Activated naive CD8-positive, alpha-beta T cell treated with anti-CD3 and anti-CD28 coated beads, Interleukin-2, amount 50 U/mL, for 24 hours (primary cell): ENCODE data around the gene SCIN.
"Not testable (repeated sequence)": the region's sequence is repeated elsewhere in the genome, so short reads cannot be mapped to it uniquely, and the experiment has no call there.

Experiments
- ATAC-seq: fragments of 150-1000 bp; cut with Tn5 transposase; one replicate; pipeline ENCODE4 v1.10.0; 2021
- DNase-seq: peaks from one replicate; pipeline ENCODE4 v3.0.0; 2021
- H3K27ac Mint-ChIP-seq: one replicate; pipeline ENCODE4 v1.8.0; 2021; ENCODE audit warnings: mild to moderate bottlenecking, mixed read lengths
- H3K27me3 Mint-ChIP-seq: one replicate; pipeline ENCODE4 v1.8.0; 2021; ENCODE audit warnings: mixed read lengths
- H3K36me3 Mint-ChIP-seq: one replicate; pipeline ENCODE4 v1.8.0; 2021; ENCODE audit warnings: low read depth, mixed read lengths
- H3K4me1 Mint-ChIP-seq: one replicate; pipeline ENCODE4 v1.8.0; 2021; ENCODE audit warnings: mixed read lengths
- H3K4me3 Mint-ChIP-seq: one replicate; pipeline ENCODE4 v1.8.0; 2021; ENCODE audit warnings: mild to moderate bottlenecking, moderate library complexity, mixed read lengths
- H3K9me3 Mint-ChIP-seq: one replicate; pipeline ENCODE4 v1.8.0; 2021; ENCODE audit warnings: mixed read lengths

SCIN gene

DNA sequence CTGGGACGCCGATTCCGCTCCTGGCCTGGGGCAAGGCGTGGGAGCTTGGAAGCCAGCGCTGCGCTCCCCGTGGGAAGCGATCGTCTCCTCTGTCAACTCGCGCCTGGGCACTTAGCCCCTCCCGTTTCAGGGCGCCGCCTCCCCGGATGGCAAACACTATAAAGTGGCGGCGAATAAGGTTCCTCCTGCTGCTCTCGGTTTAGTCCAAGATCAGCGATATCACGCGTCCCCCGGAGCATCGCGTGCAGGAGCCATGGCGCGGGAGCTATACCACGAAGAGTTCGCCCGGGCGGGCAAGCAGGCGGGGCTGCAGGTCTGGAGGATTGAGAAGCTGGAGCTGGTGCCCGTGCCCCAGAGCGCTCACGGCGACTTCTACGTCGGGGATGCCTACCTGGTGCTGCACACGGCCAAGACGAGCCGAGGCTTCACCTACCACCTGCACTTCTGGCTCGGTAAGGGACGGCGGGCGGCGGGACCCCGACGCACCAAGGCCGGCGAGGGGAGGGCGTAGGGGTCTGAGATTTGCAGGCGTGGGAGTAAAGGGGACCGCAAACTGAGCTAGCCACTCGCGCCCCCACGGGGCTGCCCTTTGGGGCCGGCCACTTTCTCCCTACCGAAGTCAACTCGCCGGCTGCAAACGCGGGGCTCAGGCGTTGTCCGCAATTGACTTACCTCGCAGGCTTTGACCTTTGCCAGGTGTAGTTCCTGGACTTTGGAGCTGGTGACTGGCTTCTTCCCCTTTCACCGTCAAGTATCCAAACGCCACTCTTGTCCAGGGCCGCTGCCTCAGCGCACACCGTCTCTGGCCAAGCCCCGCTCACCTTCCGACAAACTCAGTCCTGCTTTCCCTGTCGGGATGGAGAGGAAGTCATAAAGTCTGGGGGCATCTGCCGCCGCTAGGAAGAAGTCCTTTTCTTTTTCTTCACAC lies at the start of gene SCIN:
TSS of gene SCIN (plus strand) at position 187 of the 928 bp plus-strand sequence. CDS start at position 254, 67 bp downstream.
- no peak within 1 kb of the TSS for H3K27ac Mint-ChIP-seq
- ATAC-seq (peak; percentile 49), DNase-seq (peak; percentile 17)
- H3K4me3 Mint-ChIP-seq, result peak within 1 kb of the TSS; percentile 66
- peaks cover 17% of the 10 kb centered on the region for H3K4me1 Mint-ChIP-seq
- no peaks in the 10 kb centered on the region for H3K36me3 Mint-ChIP-seq
- no peaks in the 10 kb centered on the region for H3K9me3 Mint-ChIP-seq
- H3K27me3 Mint-ChIP-seq, result peaks cover 49% of the 10 kb centered on the region

DNA sequence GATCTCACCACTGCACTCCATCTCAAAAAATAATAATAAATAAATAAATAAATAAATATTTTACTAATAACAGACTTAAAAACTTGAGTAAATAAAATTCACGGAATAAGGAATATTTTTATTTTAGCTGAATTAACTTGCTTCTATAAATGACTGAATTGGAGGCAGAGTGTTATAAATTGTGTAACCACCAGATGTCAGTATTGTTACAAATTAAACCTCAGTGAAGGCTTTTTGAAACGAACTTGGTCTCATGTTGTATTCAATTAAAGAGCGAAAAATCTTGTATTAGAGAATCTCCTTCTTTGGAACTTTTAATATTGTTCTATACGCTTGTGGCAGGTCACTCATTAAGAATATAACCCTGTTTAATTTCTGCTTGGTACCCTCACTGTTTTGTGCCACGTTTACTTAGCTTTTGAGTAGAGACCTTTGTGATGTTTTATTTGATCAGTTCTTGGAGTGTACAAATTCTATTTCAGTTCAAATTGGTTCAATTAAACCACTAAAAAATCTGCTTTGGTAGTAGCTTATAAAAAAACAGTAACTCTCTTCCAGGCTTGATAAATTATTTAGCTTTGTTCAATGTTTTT lies 45.6 kb upstream of the SCIN start:
- ATAC-seq (no peak), DNase-seq (no peak)
- Mint-ChIP-seq H3K27me3 (peaks cover 13% of the 10 kb centered on the region), H3K4me1 (no peaks in the 10 kb centered on the region), H3K27ac (no peak overlapping the region), H3K9me3 (no peaks in the 10 kb centered on the region), H3K36me3 (no peaks in the 10 kb centered on the region), H3K4me3 (no peak overlapping the region)

DNA sequence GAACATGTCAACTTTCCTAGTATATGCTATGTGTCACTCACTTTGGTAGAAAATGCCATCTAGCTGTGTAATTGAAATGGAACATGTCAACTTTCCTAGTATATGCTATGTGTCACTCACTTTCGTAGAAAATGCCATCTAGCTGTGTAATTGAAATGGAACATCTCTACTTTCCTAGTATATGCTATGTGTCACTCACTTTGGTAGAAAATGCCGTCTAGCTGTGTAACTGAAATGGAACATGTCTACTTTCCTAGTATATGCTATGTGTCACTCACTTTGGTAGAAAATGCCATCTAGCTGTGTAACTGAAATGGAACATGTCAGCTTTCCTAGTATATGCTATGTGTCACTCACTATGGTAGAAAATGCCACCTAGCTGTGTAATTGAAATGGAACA lies 43.8 kb upstream of the SCIN start:
- DNase-seq, result not testable (repeated sequence)

DNA sequence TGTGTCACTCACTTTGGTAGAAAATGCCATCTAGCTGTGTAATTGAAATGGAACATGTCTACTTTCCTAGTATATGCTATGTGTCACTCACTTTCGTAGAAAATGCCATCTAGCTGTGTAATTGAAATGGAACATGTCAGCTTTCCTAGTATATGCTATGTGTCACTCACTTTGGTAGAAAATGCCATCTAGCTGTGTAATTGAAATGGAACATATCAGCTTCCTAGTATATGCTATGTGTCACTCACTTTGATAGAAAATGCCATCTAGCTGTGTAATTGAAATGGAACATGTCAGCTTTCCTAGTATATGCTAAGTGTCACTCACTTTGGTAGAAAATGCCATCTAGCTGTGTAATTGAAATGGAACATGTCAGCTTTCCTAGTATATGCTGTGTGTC lies 42.9 kb upstream of the SCIN start:
- not testable (repeated sequence) for H3K4me3 Mint-ChIP-seq, H3K4me1 Mint-ChIP-seq, H3K36me3 Mint-ChIP-seq, H3K9me3 Mint-ChIP-seq, ATAC-seq, H3K27ac Mint-ChIP-seq, DNase-seq
- H3K27me3 Mint-ChIP-seq, result peaks cover 17% of the 10 kb centered on the region

More for the DNA sequence above, 43.8 kb upstream of the SCIN start:
- peaks cover 15% of the 10 kb centered on the region for H3K27me3 Mint-ChIP-seq
- not testable (repeated sequence) for H3K36me3 Mint-ChIP-seq, H3K9me3 Mint-ChIP-seq, H3K4me1 Mint-ChIP-seq, ATAC-seq, H3K27ac Mint-ChIP-seq, H3K4me3 Mint-ChIP-seq

DNA sequence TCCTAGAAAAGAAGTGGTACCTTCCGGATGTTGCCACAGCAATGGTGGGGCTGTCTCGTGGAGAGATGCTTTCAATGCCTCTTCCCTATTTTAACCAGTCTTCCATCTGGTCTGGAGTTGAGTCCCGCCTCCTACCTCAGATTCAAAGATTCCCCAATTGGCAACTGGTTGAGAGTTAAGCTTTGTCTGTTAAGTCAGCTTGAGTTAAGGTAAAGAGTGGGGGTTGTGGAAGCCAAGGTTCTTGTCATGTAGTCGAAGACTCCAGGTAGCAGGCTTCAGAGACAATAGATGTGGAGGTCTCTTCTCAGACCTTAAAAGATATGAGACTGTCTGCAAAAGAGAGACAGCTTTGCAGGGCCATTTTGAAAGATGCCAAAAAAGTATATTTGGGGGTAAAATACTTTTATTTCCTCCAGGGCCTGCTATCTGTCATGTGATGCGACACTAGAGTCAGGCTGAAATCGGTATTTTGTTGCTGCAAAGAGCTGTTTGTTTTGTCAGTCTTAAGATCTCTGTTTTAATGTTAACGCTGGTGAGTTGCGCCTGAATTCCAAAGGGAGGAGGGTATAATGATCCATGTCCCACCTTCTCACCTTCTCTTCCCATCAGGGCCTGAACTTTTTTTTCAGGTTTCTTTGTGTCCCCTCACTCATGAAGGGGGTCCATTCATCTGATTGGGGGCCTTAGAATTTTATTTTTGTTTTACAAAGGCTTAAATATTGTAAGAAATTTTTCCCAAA lies 40.4 kb upstream of the SCIN start:
- Mint-ChIP-seq H3K4me3 (no peak overlapping the region), H3K9me3 (no peaks in the 10 kb centered on the region), H3K4me1 (no peaks in the 10 kb centered on the region), H3K27ac (no peak overlapping the region), H3K27me3 (peaks cover 13% of the 10 kb centered on the region), H3K36me3 (no peaks in the 10 kb centered on the region)
- ATAC-seq (no peak), DNase-seq (no peak)

DNA sequence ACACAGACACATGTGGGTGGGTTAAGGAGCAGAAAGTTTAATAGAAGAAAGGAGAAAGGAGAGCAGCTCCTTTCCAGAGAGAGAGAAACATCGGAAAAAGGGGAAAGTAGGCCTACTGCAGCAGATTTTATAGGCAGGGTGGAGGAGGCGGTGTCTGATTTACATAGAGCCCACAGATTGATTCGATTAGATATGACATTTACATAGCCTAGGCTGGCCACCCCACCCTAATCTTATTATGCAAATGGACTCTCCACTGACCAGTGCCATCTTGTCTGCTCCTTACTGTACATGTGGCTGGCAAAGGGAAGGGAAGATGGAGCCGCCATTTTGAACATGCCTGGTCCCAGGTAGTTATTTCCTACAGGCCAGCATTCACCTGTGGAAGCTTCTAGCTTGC lies 38.7 kb upstream of the SCIN start:
- no peak overlapping the region for H3K27ac Mint-ChIP-seq
- no peaks in the 10 kb centered on the region for H3K4me1 Mint-ChIP-seq
- no peaks in the 10 kb centered on the region for H3K9me3 Mint-ChIP-seq
- ATAC-seq, result no peak
- DNase-seq, result no peak
- H3K36me3 Mint-ChIP-seq, result no peaks in the 10 kb centered on the region
- H3K27me3 Mint-ChIP-seq, result peaks cover 13% of the 10 kb centered on the region
- no peak overlapping the region for H3K4me3 Mint-ChIP-seq

DNA sequence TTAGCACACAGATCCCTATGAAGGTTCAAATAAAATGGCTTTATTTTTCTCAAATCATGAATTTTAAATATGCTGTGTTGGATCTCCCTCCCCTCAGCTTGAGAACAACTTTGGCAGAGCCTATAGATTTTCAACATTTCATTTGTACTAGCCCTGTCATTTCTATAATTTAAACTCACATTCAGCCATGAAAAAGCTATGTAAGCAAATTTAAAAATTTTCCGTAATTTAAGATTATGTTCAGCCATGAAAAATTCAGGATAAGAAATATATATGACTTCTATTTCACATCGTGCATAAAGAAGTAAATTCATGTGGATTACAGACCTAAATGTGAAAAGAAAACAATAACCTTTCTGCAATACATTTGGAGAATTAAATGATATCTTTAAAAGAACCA lies 36.5 kb upstream of the SCIN start:
- Mint-ChIP-seq H3K4me1 (no peaks in the 10 kb centered on the region), H3K36me3 (no peaks in the 10 kb centered on the region)
- ATAC-seq, result no peak

DNA sequence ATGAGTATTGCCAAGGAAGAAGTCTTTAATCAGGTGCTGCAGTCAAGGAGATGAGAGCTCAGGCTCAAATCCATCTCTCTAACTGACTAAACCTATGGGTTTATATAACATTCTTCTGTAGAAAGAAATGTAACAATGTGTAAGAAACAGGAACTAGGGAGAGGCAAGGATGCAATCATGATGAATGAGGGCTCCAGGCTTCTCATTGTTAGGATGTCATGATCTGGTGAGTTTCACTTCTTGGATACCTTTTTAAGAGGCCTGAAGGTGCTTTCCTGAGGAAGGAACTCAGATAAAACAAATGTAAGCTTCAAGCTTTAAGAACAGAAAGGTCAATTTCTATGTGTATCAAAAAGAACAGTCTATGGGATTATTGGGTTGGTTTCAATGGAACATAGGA lies 30.8 kb upstream of the SCIN start:
- Mint-ChIP-seq H3K36me3 (no peaks in the 10 kb centered on the region), H3K4me3 (no peak overlapping the region), H3K27me3 (peaks cover 6% of the 10 kb centered on the region), H3K4me1 (no peaks in the 10 kb centered on the region), H3K27ac (no peak overlapping the region), H3K9me3 (no peaks in the 10 kb centered on the region)
- ATAC-seq, result no peak
- DNase-seq, result no peak

More for the DNA sequence above, 36.5 kb upstream of the SCIN start:
- H3K27ac Mint-ChIP-seq, result no peak overlapping the region
- H3K27me3 Mint-ChIP-seq, result peaks cover 13% of the 10 kb centered on the region
- DNase-seq, result no peak
- H3K4me3 Mint-ChIP-seq, result no peak overlapping the region
- no peaks in the 10 kb centered on the region for H3K9me3 Mint-ChIP-seq

DNA sequence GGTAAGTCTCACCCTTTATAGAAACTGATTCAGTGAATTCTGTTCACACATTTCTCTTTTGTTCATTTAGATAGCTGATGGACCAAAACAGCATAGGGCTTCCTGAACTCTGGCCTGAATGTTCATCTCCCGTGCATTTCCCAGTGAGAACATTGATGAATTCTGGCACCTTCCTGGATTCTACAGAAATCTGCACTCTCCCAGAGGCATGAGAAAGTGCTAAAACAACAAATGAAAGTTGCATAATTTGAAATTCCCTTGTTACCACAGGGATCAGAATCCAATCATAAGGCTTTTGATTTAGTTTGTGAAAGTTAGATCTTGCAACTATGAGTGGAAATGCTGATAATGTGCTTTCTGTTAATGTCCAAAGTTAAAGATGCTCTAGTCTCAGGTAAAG lies 29.7 kb upstream of the SCIN start:
- H3K9me3 Mint-ChIP-seq, result no peaks in the 10 kb centered on the region
- H3K4me1 Mint-ChIP-seq, result no peaks in the 10 kb centered on the region
- ATAC-seq (no peak), DNase-seq (no peak)
- H3K36me3 Mint-ChIP-seq, result no peaks in the 10 kb centered on the region
- H3K4me3 Mint-ChIP-seq, result no peak overlapping the region
- no peak overlapping the region for H3K27ac Mint-ChIP-seq
- peaks cover 6% of the 10 kb centered on the region for H3K27me3 Mint-ChIP-seq

DNA sequence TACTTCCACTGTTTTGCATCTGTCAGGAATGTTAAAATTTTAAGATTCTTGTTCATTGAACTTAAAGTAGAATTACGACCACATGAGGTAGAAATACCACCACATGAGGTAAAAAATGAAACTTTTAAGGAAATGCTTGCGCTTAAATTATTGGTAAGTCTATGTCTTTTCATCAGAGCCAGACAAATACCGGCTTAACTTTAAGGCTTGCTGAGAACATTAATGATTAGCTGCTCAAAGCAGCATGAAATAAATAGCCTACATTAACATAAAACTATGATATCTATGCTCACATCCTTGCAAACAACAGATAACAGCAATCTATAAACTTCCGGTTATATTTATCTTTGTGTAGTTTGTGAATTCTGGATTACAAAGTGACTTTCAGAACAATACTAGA lies 26.9 kb upstream of the SCIN start:
- Mint-ChIP-seq H3K36me3 (no peaks in the 10 kb centered on the region), H3K27ac (no peak overlapping the region), H3K4me1 (no peaks in the 10 kb centered on the region), H3K27me3 (peaks cover 2% of the 10 kb centered on the region), H3K9me3 (no peaks in the 10 kb centered on the region), H3K4me3 (no peak overlapping the region)
- ATAC-seq (no peak), DNase-seq (no peak)

DNA sequence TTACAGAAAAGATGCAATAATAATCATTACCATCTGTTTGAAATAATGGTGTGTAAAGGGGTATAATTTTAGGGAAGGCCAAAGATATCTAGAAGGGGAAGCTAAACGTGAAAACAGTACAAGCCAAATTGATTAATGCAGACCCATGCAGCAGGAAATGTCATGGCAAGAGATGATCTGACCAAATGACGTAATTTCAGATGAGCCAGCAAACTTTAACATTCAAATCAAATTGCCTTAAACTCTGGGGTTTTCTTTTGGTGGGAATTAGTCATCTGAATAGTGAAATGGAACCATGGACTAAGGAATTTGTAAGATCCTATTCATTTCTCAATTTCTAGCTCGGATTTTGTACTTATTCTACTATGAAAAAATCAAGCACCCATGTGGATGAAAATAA lies 21.4 kb upstream of the SCIN start:
- ATAC-seq, result no peak
- Mint-ChIP-seq H3K9me3 (no peaks in the 10 kb centered on the region), H3K27me3 (no peaks in the 10 kb centered on the region), H3K27ac (no peak overlapping the region), H3K4me3 (no peak overlapping the region), H3K36me3 (no peaks in the 10 kb centered on the region), H3K4me1 (no peaks in the 10 kb centered on the region)
- no peak for DNase-seq

DNA sequence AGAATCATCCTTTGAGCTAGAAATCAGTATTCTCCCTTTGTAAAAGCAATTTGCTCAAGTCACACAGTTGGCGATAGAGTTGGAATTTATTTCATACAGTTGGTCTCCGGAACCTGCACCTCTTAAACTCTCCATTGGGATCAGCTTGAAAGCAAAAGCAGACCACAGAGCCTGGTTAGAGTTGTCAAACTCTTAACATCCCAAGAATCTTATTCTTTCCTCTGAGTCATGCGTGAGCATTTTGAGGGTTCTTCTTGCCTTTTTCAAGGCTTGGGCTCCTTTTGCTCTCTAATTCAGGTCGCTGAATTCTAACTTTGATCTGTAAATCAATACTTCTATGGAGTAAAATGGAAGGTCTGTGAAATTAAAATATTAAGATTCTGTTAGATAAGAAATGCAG lies 19.6 kb upstream of the SCIN start:
- H3K27ac Mint-ChIP-seq, result no peak overlapping the region
- DNase-seq, result no peak
- no peaks in the 10 kb centered on the region for H3K9me3 Mint-ChIP-seq
- no peaks in the 10 kb centered on the region for H3K27me3 Mint-ChIP-seq
- H3K4me1 Mint-ChIP-seq, result no peaks in the 10 kb centered on the region
- ATAC-seq, result no peak
- H3K36me3 Mint-ChIP-seq, result no peaks in the 10 kb centered on the region
- H3K4me3 Mint-ChIP-seq, result no peak overlapping the region

DNA sequence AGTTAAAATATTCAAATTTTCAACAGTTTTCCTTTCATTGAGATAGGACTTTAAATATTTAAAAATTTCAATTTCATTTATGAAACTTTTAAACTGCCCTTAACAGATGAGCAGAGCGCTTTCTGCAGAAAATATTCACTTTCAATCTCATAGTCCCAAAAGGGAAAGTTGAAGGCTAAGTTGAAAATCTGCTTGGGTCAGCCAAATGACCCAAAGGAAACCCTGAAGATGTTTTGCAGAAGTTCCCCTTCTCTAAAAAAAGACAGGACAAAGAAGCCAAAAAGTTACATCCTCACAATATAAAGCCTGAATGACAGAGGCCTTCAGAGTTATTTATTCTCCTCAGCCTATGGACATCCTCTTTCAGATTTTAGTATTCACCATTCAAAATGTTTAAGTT lies 17.6 kb upstream of the SCIN start:
- no peaks in the 10 kb centered on the region for H3K4me1 Mint-ChIP-seq
- DNase-seq (no peak), ATAC-seq (no peak)
- H3K9me3 Mint-ChIP-seq, result peaks cover 4% of the 10 kb centered on the region
- H3K36me3 Mint-ChIP-seq, result no peaks in the 10 kb centered on the region
- H3K4me3 Mint-ChIP-seq, result no peak overlapping the region
- H3K27ac Mint-ChIP-seq, result no peak overlapping the region
- no peaks in the 10 kb centered on the region for H3K27me3 Mint-ChIP-seq

DNA sequence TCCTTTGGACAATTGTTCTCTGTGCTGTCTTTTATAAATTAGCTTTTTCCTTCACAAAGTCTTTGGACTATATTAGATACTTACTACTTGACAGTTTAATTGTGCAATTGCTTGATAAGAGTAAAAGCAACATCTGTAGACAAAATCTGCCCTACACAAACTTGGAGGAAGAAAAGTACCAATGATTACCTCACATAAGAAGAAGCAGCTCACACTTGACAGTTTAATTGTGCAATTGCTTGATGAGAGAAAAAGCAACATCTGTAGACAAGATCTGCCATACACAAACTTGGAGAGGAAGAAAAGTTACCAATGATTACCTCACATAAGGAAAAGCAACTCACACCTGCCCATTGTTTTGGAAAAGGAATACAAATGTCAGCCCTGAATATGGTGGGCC lies 17.1 kb upstream of the SCIN start:
- H3K27me3 Mint-ChIP-seq, result no peaks in the 10 kb centered on the region
- H3K36me3 Mint-ChIP-seq, result no peaks in the 10 kb centered on the region
- peaks cover 4% of the 10 kb centered on the region for H3K9me3 Mint-ChIP-seq
- DNase-seq (no peak), ATAC-seq (no peak)
- no peaks in the 10 kb centered on the region for H3K4me1 Mint-ChIP-seq
- no peak overlapping the region for H3K27ac Mint-ChIP-seq
- no peak overlapping the region for H3K4me3 Mint-ChIP-seq

DNA sequence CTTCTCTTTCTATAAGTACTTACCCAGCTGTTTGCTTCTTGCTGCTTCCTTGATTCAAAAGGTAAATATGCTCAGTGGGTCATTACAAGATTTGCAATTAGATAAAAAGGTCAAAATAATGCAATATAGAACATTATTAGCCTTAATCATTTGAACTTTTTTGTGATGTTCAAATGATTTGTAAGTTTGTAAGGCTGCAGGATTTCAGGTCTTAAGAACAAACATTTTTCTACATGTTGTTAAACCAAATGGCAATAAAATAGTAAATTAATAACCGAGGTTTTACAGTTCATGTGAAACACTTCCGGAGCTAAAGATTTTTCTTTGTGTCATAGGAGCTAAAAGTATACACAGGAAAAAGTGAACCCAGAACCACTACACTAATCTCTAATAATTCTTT lies 16.2 kb upstream of the SCIN start:
- ATAC-seq, result no peak

More for the DNA sequence above, 16.2 kb upstream of the SCIN start:
- Mint-ChIP-seq H3K4me3 (no peak overlapping the region), H3K4me1 (no peaks in the 10 kb centered on the region), H3K27me3 (no peaks in the 10 kb centered on the region), H3K36me3 (no peaks in the 10 kb centered on the region), H3K9me3 (peaks cover 4% of the 10 kb centered on the region), H3K27ac (no peak overlapping the region)
- no peak for DNase-seq
